ENCODE results near the gene CACNB2.

GRCh38 chr10:18231480-18231879 is 91.3 kb downstream of the CACNB2 start:
- TF ChIP-seq POLR2A (IDR thresholded peaks at IDR 0.05; ENCODE audit: low read depth, low read length) = no peak
- no peak for TF ChIP-seq POLR2AphosphoS5 (IDR thresholded peaks at IDR 0.05; ENCODE audit: low read depth, low read length)
- TF ChIP-seq TAF1 (IDR thresholded peaks at IDR 0.05; ENCODE audit: low read depth, low read length) = no peak
